H1 (cell line): Measurements from ENCODE around the gene WWC2. TPM values are rescaled to one million over a fixed set of nuclear protein-coding genes. Genes with fewer than 3 reads are reported as not detected.

Source experiments
- RBBP5 ChIP-seq: IDR thresholded peaks from 2 replicates; pipeline ENCODE4 v1.7.1; 2012; ENCODE audit warnings: low read depth, mild to moderate bottlenecking, inconsistent platforms, low read length, moderate library complexity, borderline replicate concordance
- USF2 ChIP-seq: IDR thresholded peaks from 2 replicates; pipeline ENCODE4 v1.6.1; 2011; ENCODE audit warnings: low read length, improper control_type of control experiment
- polyA plus RNA-seq, 7 experiments: library from polyadenylated mRNA; depleted of rRNA in 3 of 7; stranded (reverse) in 5 of 7; unstranded in 2 of 7; fragments of >200 nt in 5 of 7; fragments of 200-250 nt in 2 of 7; gene quantifications; 1 replicate in 5 of 7; 2 replicates in 1 of 7; 4 replicates in 1 of 7; pipeline versions ENCODE4 v1.2.1 to v1.2.3, GENCODE V29; 2011 to 2013; ENCODE audit warnings: missing spikeins in 2 of 7, mixed read lengths in 2 of 7
- total RNA-seq: library from RNA; stranded (reverse); fragmentation: NEBNext Ultra II Directional; extraction: Animal tissue kit (Norgen Biotek cat#: 25700); gene quantifications from 2 replicates; pipeline ENCODE4 v1.2.1, GENCODE V29; 2021

Gene WWC2
- total and polyA plus RNA-seq, 2 of the 8 experiments (the other 6 are each of a cell fraction or from before 2014, with no cell fraction given): 17.6 to 135 TPM

DNA sequence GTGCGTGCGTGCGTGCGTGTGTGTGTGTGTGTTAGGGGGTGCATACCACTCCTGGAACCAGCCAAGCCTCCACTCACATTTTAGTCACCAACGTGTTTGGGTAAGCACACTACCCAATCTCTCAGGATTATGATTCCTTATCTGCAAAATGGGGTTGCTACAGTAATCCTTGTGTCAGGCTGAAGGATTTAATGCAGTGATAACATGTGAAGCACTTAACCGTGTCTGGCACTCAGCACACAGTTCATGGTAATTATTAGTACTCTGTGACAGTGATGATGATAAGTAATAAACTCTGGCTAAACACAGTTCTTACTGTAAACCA lies 163.7 kb downstream of the WWC2 start (continued):
- TF ChIP-seq RBBP5 (no peak), USF2 (no peak)
